T1000 (cell line): ENCODE data around the gene FAU.
A peak's percentile ranks its signal among the peaks of the same experiment; 100 is the strongest.

ENCODE experiments used
- DNase-seq: peaks from one replicate; lab custom pipeline; 2025; ENCODE audit warnings: mixed read lengths; lab: John Stamatoyannopoulos, UW

FAU gene

GRCh38 chr11:65135633-65136145 is 13.8 kb upstream of the FAU start:
- DNase-seq, result no peak

- DNase-seq, result peak; percentile 88
Measured at GRCh38 chr11:65134952-65135632, 13.2 kb upstream of the FAU start.

GRCh38 chr11:65134240-65134951 is 12.5 kb upstream of the FAU start, which contains the start of gene SYVN1:
Gene SYVN1, minus strand, starts transcription at chr11:65134519. Its CDS starts 918 bp downstream, at chr11:65133601.
- DNase-seq, result peak; percentile 89

GRCh38 chr11:65133724-65134123 is 11.8 kb upstream of the FAU start:
- no peak for DNase-seq

- DNase-seq, result no peak
Measured at GRCh38 chr11:65132988-65133700, 11.2 kb upstream of the FAU start.

GRCh38 chr11:65132238-65132987 is 10.5 kb upstream of the FAU start:
- no peak for DNase-seq

DNA sequence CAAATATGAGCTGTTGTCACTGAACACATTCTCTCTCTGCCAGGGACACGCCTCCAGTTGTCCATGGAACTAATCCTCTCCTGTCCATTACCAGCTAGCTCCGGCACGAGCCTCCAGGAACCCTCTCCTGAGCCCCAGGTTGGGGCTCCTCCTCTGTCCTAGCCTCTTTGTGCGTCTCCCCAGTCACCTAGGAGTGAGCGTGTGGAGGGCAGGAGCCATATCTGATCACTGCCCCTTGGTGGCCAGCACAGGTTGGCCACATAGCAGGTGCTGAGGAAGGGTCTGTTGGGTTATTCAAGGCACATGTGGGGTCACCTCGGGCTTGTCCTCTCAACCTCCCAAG is 9.9 kb upstream of the FAU start:
- DNase-seq, result no peak

DNA sequence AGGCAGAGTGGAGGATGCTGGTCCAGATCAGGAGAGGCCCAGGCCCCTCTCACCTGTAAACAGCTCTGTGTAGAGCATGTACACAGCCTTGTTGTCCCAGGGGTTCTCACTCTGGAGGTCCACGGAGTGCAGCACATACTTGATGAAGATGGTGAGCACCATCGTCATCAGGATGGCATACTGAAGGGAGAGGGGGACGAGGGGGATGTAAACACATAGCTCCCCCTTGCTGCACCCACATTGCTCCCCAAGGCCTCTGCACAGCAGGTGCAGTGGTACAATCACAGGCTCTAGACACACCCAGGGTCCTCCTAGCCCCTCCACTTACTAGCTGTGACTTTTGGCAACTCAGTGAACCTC is 9.5 kb upstream of the FAU start:
- DNase-seq, result no peak

DNA sequence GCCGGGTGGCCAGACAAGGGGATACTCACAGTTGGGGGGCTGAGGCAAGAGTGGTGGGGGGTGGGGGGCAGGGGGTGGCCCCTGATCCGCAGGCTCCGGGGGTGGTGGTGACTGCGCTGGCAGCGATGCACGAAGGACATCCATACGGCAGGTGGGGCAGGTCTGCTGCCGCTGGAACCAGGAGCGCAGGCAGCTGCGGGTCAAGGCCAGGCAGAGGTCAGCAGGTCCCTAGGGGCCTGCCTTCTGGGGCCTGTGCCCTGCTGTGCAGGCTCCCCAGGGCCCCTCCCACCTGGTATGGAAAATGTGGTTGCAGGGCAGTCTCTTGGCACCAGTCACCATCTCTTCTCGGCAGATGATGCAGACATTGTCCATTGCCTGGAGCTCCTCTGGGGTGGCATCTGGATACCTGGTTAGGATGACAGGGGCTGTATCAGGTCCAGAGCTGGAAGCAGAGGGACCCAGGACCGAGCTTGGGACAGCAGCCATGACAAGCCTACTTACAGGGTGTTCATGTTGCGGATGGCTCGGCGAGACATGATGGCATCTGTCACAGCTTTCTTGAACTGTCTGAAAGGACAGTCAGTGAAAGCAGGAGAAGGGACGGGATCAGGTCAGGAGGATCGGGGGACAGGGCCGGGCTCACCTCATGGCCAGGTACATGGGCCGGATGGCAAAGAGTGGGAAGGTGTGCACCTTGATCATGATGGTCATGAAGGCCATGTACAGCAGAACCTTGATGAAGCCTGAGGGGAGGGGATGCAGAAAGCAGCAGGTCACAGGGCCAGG is 8.9 kb upstream of the FAU start:
- no peak for DNase-seq

- DNase-seq, result no peak
Measured at GRCh38 chr11:65129649-65130441, 7.9 kb upstream of the FAU start.

DNA sequence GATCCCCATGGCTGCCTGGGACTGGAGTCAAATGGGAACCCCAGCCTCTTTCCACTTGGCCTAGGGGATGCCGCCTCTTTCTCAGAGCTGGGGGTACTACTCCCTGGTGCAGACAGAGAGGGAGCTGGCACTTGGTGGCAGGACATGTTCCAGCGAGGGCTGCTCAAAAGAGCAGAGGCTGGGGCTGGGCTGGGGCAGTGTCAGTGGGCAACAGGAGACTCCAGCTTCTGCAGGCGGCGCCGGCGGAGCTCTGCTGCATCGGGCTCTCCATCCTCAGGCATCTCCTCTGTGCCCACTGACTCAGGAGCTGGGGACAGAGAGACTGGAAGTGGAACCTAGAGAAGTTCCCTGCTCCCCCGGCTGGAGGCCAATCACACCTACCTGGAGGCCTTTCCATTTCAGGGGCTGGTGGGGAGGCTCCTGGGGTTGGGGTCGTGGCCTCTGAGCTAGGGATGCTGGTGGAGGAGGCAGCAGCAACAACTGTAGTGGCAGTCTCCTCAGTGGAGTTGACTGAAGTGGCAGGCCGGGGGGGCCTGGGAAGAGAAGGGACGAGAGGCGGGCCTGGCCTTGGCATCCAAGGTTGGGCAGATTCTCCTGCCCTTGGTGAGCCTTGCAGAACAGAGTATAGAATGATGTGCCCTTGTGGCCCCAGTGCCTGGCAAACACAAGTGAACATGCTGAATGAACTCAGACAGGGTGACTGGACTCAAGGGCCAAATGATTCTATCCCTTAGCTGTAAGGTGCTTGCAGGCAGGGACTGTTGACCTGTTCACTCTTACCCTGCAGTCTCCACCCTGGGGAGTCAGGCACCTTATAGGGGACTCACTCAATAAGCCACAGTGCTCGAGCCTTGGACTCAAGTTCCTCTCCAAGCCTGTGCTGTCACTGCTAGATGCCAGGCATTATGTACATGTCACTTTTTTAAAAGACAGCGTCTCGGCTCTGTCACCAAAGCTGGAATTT is 6.5 kb upstream of the FAU start:
- DNase-seq, result no peak

DNA sequence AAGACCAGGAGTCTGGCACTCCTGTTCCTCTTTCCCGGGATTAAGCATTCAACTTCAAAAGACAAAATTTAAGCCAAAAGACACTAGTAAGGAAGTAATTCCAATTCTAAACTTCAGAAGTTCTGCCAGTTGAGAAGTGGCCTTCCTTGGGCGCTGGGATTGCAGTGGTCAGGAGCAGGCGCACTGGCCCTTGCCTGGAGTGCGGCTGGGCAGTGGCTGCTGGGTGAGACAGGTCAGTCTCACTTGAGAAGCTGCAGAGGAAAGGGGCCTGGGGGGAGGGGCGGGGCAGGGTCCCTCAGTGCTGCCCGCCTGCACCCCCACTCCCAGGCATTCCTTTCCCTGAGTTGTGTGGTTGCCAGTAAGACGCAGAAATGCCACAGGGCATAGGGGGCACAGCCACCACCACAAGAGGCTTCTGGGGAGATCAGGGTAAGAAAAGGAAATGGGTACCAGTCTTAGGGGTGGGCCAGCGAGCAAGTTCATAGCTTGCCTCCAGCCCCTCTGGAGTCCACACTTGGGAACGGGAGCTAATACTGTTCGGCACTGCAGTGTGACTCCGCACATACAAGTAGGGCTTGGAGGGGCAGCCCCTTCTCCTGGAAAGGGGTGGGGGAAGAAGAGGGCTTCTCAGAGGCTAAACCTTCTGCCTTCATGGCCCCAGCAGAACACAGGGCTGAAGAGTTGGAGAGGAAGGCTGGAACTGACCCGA is 5.7 kb upstream of the FAU start:
- DNase-seq, result no peak

GRCh38 chr11:65126624-65127274 is 4.8 kb upstream of the FAU start:
- DNase-seq, result no peak

- no peak for DNase-seq
Measured at GRCh38 chr11:65125197-65126056, 3.5 kb upstream of the FAU start.

DNA sequence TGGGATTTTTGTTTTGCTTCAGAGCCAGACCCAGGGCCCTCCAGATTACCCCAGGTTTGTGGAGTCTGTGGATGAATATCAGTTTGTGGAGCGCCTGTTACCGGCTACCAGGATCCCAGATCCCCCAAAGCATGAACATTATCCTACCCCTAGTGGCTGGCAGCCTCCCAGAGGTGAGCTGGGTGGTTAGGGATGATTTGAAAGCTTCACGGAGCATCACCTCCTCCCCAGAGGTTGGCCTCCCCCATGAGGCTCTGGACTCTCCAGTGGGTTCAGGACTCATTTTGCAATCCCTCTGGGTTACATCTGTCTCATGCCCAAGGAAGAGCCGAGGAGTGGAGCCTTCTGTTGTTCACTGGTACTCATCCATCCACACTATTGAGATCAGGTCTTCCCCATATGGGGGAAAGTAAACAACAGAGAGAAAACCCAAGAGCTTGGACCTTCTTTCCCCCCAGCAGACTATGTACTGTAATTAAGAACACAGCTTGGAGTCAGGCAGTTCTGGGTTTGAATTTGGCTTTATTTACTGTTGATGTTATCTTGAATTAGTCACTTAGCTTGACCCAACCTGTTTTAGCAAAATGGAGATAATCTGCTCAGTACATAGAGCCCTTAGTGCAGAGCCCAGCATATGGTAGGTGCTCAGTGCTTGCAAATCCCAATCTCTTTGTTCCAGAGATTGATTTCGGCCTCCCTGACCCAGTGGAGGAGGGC is 2.7 kb upstream of the FAU start:
- DNase-seq, result no peak

- no peak for DNase-seq
Measured at GRCh38 chr11:65121447-65121864, 478 bp downstream of the FAU start.

- DNase-seq, result no peak
Measured at GRCh38 chr11:65120831-65121230, 1.1 kb downstream of the FAU start.
